NOMO-1 (cell line): ENCODE results near the gene EIF5A2.
"Not testable (repeated sequence)": the region's sequence is repeated elsewhere in the genome, so short reads cannot be mapped to it uniquely, and the experiment has no call there.

Experiments
- DNase-seq, 2 experiments: peaks; one replicate each; lab custom pipeline; 2025; ENCODE audit not compliant: unreplicated experiment in 2 of 2; lab: John Stamatoyannopoulos, UW

Gene EIF5A2

DNA sequence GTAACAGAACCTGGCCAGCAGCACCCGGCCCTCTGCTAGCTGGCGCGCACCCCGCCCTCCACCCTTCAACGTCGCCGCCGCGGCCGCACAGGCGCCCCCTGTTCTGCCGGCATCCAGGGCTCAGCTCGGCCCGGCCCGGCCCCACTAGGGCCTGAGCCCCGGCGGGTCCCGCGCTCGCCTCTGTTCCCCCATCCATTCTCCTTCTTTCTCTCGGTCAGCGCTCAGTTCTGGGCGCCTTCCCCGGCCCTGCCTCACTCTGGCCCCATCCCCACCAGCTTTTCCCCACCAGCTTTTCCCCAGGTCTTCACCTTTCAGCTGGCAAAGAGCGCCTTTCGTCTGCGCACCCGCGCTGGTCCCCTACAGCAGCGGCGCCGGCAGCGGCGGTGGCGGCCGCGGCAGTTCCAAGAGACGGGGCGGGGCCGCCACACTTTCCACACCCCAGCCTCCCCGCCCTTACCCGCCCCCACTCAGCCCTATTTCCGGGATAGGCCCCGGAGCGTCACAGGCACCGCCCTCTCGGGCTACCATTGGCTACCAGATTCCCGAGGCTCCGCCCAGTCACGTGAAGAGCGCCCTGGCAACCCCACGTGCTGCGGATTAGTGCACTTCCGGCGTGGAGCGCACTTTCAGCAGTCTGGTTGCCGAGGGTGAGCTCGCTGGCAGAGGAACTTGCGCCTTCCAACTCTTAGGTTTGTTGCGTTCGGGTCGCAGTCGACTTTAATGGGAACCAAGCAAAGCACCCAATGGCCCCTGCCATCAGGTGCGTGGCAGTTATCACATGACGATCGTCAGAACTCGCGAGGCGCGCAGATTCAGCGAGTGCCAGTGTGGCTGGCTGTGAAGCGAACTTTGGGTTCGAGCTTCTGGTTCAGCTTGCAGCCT is at the start of gene EIF5A2:
EIF5A2 (minus strand) TSS at position 403 of the 882 bp plus-strand sequence. CDS start 831 bp downstream, outside the sequence.
- DNase-seq = peak; percentile 71 to 77

DNA sequence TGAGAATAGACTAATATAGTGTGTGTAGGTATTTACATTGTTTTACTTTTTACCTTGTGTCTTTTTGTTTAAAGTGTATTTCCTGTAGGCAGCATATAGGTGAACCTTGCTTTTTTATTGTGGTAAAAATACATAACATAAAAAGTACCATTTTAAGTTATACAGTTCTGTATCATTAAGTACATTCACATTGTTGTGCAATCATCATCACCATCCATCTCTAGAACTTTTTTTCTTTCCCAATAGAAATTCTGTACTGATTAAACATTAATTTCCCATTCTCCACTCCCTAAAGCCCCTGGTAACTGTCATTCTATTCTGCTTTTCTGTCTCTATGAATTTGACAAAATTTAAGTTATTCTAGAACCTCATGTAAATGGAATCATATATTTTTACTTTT is 48.2 kb upstream of the EIF5A2 start:
- no peak for DNase-seq

DNA sequence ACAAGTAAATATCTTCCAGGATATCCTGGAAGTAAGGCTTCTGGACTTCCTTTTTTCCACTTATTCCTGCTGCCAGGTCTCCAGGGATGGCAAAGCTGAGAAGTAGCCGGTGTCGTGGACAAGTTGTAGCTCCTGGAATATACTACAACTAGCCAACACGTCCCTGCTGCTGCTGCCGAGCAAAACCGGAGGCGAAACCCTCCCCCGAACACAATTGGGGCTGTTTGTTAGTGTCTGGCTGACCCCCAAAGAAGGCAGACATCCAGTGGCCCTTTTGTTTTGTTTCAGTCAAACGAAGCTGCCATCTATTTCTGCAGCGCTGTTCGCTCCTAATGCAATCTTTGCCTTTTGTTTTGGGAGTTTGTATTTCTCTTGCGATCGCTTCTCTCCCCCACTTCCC is 45.3 kb upstream of the EIF5A2 start:
- no peak for DNase-seq

DNA sequence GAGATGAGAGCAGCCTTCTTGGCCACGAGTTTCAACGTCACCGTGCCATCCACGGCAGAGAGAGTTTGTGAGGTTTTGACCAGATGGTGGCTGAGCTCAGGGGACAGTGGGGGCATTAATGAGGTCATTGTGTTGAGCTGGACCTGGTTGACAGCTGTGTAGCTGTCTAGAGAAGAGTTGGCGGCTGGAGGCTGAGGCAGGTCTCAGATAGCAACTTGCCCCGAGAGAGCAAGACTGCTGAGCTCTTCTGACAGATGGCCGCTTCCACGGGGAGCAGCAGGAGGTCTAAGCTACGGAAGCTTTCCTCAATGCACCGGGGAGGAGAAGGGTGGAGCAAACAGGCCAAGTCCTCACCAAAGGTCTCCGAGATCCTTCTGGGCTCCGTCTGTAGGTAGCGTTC is 44.8 kb upstream of the EIF5A2 start:
- DNase-seq = no peak

DNA sequence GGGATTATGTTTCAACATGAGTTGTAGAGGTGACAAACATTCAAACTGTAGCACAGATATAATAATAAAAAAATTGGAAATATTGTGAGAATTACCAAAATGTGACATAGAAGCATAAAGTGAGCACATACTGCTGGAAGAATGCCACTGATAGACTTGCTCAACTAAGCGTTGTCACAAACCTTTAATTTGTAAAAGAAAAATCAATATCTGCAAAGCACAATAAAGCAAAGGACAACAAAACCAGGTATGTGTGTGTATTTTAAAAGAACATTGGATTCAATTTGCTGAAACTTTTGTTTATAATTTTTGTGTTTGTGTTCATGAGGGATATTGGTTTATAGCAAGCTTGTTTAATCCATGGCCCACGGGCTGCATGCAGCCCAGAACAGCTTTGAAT is 40.8 kb upstream of the EIF5A2 start:
- no peak for DNase-seq

DNA sequence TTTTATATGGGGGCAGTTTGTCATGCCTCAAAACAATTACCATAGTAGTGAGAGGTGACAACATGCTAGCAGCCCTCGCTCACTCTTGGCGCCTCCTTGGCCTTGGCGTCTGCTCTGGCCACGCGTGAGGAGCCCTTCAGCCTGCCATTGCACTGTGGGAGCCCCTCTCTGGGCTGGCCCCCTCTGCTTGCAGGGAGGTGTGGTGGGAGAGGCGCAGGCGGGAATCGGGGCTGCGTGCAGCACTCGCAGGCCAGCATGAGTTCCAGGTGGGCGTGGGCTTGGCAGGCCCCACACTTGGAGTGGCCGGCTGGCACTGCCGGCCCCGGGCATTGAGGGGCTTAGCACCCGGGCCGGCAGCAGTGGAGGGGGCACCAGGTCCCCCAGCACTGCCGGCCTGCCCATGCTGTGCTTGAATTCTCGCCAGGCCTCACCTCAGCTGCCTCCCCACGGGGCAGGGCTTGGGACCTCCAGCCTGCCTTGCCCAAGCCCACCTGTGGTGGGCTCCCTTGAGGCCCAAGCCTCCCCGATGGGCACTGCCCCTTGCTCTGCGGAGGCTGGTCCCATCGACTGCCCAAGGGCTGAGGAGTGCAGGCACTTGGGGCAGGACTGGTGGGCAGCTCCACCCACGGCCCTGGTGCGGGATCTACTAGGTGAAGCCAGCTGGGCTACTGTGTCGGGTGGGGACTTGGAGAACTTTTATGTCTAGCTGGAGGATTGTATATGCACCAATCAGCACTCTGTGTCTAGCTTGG is 38.8 kb upstream of the EIF5A2 start:
- no peak for DNase-seq

DNA sequence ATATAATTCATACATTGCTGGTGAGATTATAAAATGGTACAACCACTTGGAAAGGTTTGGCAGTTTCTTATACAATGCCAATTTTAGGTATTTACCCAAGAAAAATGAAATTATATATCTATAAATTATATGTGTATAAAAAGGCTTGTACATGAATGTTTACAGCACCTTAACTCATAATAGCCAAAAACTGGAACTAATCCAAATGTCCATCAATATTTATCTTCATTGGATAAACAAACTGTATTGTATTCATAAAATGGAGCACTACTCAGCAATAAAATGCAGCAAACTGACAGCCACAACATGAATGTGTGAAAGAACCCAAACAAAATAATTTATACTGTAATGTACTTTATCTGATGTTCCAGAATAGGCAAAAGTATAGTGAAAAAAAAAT is 33.6 kb upstream of the EIF5A2 start:
- DNase-seq = no peak

DNA sequence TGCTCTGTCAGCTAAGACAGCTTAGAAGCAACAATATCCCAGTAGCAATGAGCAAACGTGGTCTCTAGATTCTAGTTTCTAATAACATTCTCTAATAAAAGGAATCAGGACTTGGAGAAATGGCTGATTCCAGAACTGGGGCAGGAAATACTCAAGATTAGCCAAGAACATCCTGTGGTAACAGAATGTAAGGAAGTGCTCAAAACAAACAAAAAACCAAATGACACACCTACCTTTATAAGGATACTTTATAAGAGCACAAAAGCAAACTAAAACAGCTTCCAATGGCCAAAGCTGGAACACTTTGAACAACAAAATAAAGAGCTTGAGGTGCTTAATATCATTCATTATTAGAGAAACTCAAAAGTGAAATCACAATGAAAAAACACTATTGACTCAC is 33.1 kb upstream of the EIF5A2 start:
- DNase-seq = no peak

DNA sequence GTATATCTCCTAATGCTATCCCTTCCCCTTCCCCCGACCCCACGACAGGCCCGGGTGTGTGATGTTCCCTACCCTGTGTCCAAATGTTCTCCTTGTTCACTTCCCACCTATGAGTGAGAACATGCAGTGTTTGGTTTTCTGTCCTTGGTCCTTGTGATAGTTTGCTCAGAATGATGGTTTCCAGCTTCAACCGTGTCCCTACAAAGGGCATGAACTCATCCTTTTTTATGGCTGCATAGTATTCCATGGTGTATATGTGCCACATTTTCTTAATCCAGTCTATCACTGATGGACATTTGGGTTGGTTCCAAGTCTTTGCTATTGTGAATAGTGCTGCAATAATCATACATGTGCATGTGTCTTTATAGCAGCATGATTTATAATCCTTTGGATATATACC is 24.6 kb upstream of the EIF5A2 start:
- DNase-seq = not testable (repeated sequence)

DNA sequence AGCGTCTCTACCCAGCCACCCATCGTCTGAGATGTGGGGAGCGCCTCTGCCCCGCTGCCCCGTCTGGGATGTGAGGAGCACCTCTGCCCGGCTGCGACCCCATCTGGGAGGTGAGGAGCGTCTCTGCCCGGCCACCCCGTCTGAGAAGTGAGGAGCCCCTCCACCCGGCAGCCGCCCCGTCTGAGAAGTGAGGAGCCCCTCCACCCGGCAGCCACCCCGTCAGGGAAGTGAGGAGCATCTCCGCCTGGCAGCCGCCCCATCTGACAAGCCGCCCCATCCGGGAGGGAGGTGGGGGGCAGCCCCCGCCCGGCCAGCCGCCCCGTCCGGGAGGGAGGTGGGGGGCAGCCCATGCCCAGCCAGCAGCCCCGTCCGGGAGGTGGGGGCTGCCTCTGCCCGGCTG is 15.1 kb upstream of the EIF5A2 start:
- DNase-seq = not testable (repeated sequence)

DNA sequence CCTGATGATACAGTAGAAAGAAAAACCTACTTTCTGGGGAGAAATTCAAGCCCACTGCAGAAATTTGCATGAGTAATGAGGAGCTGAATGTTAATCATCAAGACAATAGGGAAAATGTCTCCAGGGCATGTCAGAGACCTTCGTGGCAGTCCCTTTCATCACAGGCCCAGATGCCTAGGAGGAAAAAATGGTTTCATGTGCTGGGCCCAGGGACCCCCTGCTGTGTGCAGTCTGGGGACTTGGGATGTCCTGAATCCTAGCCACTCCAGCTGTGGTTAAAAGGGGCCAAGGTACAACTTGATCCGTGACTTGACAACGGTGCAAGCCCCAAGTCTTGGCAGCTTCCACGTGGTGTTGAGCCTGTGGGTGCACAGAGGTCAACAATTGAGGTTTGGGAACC is 10.3 kb upstream of the EIF5A2 start:
- DNase-seq = no peak

DNA sequence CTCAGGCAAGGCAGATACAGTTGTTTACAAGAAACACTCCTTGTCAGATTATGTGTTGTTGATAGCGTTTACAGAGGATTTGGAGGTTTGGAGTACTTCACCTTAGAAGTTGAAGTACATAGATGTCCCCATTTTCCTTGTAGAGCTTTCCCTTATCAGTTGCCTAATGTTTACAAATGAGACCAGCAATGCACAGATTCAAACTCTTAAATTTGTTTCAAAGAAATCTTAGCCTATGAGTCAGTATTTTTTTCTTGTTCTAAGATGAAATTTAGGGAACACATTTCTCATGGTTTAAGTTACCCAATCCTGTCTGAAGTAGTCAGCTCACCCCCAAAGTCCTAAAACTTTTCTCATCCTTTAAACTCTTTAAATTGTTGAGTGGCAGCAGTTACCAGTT is 6.3 kb upstream of the EIF5A2 start:
- DNase-seq = no peak

DNA sequence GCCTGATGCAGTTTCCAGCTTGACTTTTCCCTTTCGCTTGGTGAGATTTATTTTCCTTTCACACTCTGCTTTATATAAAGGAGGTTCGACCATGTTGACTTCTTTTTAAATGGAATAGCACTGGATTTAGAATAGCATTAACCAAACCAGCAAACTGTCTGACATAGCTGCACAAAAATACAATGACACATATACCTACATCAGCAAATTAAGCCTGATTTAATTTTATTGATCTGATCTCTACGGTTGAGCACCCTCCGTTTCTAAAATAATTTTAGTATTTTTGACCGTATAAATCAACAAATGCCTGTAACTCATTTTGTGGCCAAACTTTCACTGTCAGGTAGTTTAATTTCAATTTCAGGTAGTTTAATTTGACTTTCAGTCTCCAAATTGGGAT is 5.8 kb upstream of the EIF5A2 start:
- no peak for DNase-seq

DNA sequence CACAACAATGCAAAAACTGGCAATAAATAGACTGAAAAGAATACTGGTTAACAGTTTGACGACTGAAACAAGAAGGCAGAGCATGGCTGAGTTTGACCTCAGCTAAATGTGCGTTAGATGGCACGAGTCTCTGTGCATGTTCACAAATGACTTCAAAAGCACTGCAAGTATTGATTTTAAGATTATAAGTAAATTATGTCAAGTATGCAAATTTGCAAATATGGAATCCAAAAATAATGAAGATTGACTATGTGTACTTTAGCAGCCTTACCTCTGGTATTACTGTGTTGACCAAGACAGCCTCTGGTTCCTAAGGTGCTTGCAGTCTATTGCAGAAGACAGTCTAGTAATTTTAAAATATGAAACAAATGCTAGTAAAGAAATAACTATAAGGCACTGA is 2.6 kb upstream of the EIF5A2 start:
- no peak for DNase-seq

DNA sequence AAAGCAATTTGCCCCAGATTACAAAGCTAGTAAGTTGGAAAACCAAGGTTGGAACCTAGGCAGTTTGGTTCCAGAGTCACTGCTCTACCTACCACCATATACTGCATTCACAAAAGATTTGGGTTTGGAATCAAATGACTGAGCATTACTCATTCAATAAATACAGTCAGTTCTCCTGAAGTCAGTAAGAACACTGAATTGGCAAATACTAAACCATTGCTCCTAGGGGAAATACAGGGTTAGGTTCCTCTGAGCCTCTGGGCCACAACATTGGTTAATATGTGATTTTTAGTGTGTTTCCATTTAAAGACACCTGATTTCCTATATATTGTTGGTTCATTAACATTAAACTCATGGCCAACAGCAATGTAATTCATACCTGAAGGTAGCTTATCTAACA is 2.1 kb upstream of the EIF5A2 start:
- DNase-seq = no peak

DNA sequence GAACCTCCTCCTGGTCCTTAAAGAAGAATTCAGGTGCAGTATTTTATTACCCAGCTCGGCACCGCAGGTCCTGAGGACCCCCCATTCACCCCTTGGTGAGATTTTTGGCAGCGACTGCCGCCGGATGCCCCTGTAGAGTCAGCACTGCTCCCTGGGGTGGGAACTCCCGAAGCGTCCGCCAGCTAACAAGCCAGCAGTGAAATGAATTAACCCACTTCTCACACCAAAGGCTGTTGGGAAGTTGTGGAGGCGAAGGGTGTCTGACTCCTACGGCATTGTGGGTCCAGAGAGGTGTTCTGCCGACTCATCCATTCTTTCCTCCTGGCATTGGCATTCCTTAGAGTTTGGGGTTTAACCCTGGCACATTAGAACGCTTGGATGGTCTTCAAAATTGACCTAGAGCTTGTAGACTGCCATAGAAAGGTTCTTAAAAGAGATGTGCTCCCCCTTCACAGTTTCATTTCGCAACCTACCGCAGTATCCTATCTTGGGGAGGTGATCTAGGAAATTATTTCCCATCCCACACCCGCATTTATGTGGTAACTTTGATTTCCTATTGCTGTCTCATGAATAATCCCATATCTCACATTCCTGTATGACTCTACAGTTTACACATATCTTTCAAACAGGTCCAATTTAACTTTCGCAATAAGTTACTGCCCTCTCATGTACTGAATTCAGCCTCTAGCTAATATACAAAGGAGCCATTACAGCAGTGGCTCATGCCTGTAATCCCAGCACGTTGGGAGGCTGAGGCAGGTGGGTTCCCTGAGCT is 879 bp upstream of the EIF5A2 start:
- DNase-seq = no peak

DNA sequence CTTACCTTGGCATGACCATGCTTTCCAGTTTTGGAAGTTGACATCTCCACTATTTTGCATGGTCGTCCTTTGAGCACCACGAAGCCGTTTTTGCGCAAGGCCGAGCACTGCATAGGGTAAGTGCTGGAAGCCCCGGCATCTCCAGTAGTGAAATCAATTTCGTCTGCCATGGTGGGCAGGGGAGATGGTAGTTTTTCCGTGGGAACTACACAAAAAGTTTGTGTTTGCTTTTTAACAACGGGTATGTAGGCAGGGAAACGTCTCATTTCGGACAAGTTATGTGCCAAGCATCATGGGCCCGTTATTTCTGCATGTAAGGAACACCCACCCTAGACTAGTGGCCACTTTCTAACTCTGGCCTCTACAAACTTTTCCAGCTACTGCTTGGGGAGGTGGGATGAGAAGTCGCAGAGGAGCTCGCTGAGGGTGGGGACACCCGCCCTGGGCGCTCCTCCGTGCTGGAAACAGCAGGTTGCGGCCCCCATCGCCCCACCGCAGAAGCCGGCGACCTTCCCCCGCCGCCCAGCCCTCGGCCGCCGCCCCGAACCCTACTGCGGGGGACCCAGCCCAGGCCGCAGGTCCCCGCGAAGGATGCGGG is 701 bp downstream of the EIF5A2 start:
- DNase-seq = no peak

DNA sequence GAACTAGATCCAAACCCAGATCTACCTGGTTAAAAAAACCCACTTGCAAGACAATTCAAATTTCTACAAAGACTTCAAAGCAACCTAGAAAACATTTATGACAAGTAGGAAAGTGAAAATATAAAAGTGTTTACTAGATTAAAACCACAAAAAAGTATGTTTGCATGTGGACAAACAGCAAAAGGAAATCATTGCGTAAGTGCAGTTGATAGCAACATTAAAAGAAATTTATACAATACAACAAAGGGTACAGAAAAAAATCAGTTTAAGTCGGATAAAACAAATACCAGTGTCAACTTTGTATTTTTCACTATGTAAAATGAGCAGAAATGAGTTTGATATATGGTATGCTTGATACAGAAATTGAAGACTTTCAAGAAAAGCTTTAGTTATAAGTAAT is 2.6 kb downstream of the EIF5A2 start:
- no peak for DNase-seq

DNA sequence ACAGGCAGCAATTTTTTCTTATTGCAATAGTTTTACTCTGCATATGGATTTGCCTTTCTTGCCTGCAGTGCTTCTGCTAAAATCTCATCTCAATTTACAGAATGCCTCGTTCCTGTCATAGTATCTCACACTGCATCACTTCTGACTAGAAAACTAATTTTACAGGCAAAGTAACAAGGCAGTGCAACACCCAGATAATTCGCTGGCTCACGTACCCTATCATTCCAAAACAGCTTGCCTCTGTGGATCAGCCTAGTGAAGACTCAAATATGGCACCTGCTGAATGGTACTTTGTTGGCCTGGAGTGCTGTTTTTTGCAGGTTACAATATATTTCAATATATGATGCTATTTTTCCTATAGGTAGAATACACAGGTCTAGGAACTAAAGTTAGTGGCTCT is 5.3 kb downstream of the EIF5A2 start:
- no peak for DNase-seq

DNA sequence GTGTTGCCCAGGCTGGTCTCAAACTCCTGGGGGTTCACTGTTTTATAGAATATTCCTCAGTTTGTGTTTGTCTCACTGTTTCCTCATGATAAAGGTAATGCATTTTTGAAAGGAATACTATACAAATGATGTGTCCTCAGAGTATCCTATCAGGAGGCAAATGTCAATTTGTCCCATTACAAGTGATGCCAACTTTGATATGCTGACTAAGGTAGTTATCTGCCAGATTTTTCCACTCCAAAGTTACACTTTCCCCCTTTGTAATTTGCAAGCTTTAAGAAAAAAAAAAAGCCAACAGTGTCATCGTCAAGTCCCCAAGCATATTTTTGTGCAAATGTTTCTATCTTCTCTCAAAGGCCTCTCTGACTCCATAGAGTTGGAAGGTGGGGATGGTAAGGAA is 9.0 kb downstream of the EIF5A2 start:
- no peak for DNase-seq

DNA sequence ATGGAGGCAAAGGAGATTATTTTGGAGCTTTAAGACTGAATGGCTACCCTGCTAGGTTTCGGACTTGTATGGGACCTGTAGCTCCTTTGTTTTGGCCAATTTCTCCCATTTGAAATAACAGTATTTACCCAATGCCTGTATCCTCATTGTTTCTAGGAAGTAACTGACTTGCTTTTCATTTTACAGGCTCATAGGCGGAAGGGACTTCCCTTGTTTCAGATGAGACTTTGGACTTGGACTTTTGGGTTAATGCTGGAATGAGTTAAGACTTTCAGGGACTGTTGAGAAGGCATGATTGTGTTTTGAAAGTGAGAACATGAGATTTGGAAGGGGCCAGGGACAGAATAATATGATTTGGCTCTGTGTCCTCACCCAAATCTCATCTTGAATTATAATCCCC is 10.5 kb downstream of the EIF5A2 start:
- DNase-seq = no peak
